PC-9 (cell line): ENCODE measurements around the gene LRRC27.
"Not testable (repeated sequence)": the region's sequence is repeated elsewhere in the genome, so short reads cannot be mapped to it uniquely, and the experiment has no call there.

Source experiments
- CTCF ChIP-seq: fragments of 200-600 bp; sonication (generic); conservative IDR thresholded peaks from 2 replicates; pipeline ENCODE4 v1.6.1; 2017; ENCODE audit warnings: mixed run types, antibody characterized with exemption, mild to moderate bottlenecking, moderate library complexity
- EZH2 ChIP-seq: fragments of 200-600 bp; sonication (generic); IDR thresholded peaks from 2 replicates; pipeline ENCODE4 v1.8.0; 2017; ENCODE audit warnings: antibody characterized with exemption, low read depth

- TF ChIP-seq CTCF, EZH2: not testable (repeated sequence)
Observed at GRCh38 chr10:132295481-132295880, 36.5 kb upstream of the LRRC27 start.
